ENCODE data around the gene ZMAT1.
A peak's percentile ranks its signal among the peaks of the same experiment; 100 is the strongest.
"Not testable (repeated sequence)": the region's sequence is repeated elsewhere in the genome, so short reads cannot be mapped to it uniquely, and the experiment has no call there.

The ZMAT1 gene

GRCh38 chrX:101931488-101932248 lies at the start of gene ZMAT1:
ZMAT1 (minus strand) TSS chrX:101932027; CDS start chrX:101932008, 19 bp downstream.
- Mint-ChIP-seq H3K27me3 (no peaks in the 10 kb centered on the region), H3K36me3 (peaks cover 4% of the 10 kb centered on the region)
- CTCF ChIA-PET = no interaction called here

GRCh38 chrX:101977106-101977505 lies 45.3 kb upstream of the ZMAT1 start:
- Mint-ChIP-seq H3K36me3 (no peaks in the 10 kb centered on the region), H3K27me3 (no peaks in the 10 kb centered on the region), H3K27ac (no peak overlapping the region), H3K4me1 (no peaks in the 10 kb centered on the region), H3K4me3 (no peak overlapping the region), H3K9me3 (no peaks in the 10 kb centered on the region)
- CTCF ChIA-PET = no interaction called here
- no peak for DNase-seq

More at GRCh38 chrX:101931488-101932248, at the start of gene ZMAT1:
- Mint-ChIP-seq H3K4me1 (peaks cover 11% of the 10 kb centered on the region), H3K4me3 (peak within 1 kb of the TSS; percentile 78), H3K9me3 (peaks cover 7% of the 10 kb centered on the region), H3K27ac (peak within 1 kb of the TSS; percentile 83)
- DNase-seq = peak; percentile 94

- Mint-ChIP-seq H3K4me1 (no peaks in the 10 kb centered on the region), H3K9me3 (no peaks in the 10 kb centered on the region), H3K27ac (no peak overlapping the region), H3K27me3 (no peaks in the 10 kb centered on the region), H3K36me3 (no peaks in the 10 kb centered on the region), H3K4me3 (no peak overlapping the region)
- CTCF ChIA-PET = no interaction called here
- DNase-seq = no peak
These were observed 41.2 kb upstream of the ZMAT1 start for GRCh38 chrX:101973066-101973465.

GRCh38 chrX:101964923-101965539 lies 33.2 kb upstream of the ZMAT1 start:
- H3K4me1 Mint-ChIP-seq, DNase-seq, H3K27me3 Mint-ChIP-seq, H3K4me3 Mint-ChIP-seq, H3K9me3 Mint-ChIP-seq, CTCF ChIA-PET, H3K27ac Mint-ChIP-seq, H3K36me3 Mint-ChIP-seq: not testable (repeated sequence)

- no peak overlapping the region for H3K27ac Mint-ChIP-seq
These were observed 26.3 kb upstream of the ZMAT1 start for GRCh38 chrX:101958139-101958538.

GRCh38 chrX:101957174-101957573 lies 25.3 kb upstream of the ZMAT1 start:
- no peaks in the 10 kb centered on the region for H3K36me3 Mint-ChIP-seq

More at GRCh38 chrX:101958139-101958538, 26.3 kb upstream of the ZMAT1 start:
- Mint-ChIP-seq H3K27me3 (no peaks in the 10 kb centered on the region), H3K36me3 (no peaks in the 10 kb centered on the region), H3K9me3 (peaks cover under 1% of the 10 kb centered on the region), H3K4me1 (no peaks in the 10 kb centered on the region), H3K4me3 (no peak overlapping the region)
- CTCF ChIA-PET = no interaction called here
- DNase-seq = no peak

GRCh38 chrX:101956556-101956955 lies 24.7 kb upstream of the ZMAT1 start:
- peaks cover 4% of the 10 kb centered on the region for H3K9me3 Mint-ChIP-seq
- CTCF ChIA-PET = no interaction called here

More at GRCh38 chrX:101957174-101957573, 25.3 kb upstream of the ZMAT1 start:
- Mint-ChIP-seq H3K27me3 (no peaks in the 10 kb centered on the region), H3K27ac (no peak overlapping the region), H3K9me3 (peaks cover 4% of the 10 kb centered on the region), H3K4me3 (no peak overlapping the region), H3K4me1 (no peaks in the 10 kb centered on the region)
- CTCF ChIA-PET = no interaction called here
- no peak for DNase-seq

GRCh38 chrX:101950581-101950980 lies 18.8 kb upstream of the ZMAT1 start:
- Mint-ChIP-seq H3K4me3 (no peak overlapping the region), H3K27me3 (no peaks in the 10 kb centered on the region), H3K27ac (no peak overlapping the region), H3K9me3 (peaks cover 4% of the 10 kb centered on the region), H3K4me1 (no peaks in the 10 kb centered on the region), H3K36me3 (no peaks in the 10 kb centered on the region)
- no peak for DNase-seq
- CTCF ChIA-PET = no interaction called here

More at GRCh38 chrX:101956556-101956955, 24.7 kb upstream of the ZMAT1 start:
- H3K27ac Mint-ChIP-seq = no peak overlapping the region
- H3K4me3 Mint-ChIP-seq = no peak overlapping the region
- no peaks in the 10 kb centered on the region for H3K27me3 Mint-ChIP-seq
- no peak for DNase-seq
- no peaks in the 10 kb centered on the region for H3K36me3 Mint-ChIP-seq
- H3K4me1 Mint-ChIP-seq = no peaks in the 10 kb centered on the region

- peak; percentile 21 for DNase-seq
- peak overlapping the region; percentile 83 for H3K27ac Mint-ChIP-seq
- no peaks in the 10 kb centered on the region for H3K27me3 Mint-ChIP-seq
- H3K9me3 Mint-ChIP-seq = peaks cover 7% of the 10 kb centered on the region
- H3K4me3 Mint-ChIP-seq = peak overlapping the region; percentile 71
- peaks cover 11% of the 10 kb centered on the region for H3K4me1 Mint-ChIP-seq
- peaks cover 4% of the 10 kb centered on the region for H3K36me3 Mint-ChIP-seq
- CTCF ChIA-PET = no interaction called here
These were observed 383 bp upstream of the ZMAT1 start for GRCh38 chrX:101932249-101932570.

GRCh38 chrX:101931136-101931487 lies 715 bp downstream of the ZMAT1 start:
- peaks cover 11% of the 10 kb centered on the region for H3K4me1 Mint-ChIP-seq
- H3K36me3 Mint-ChIP-seq = peaks cover 4% of the 10 kb centered on the region
- CTCF ChIA-PET = no interaction called here
- H3K27ac Mint-ChIP-seq = peak overlapping the region; percentile 71
- no peaks in the 10 kb centered on the region for H3K27me3 Mint-ChIP-seq
- peak overlapping the region; percentile 78 for H3K4me3 Mint-ChIP-seq
- DNase-seq = no peak
- peaks cover 7% of the 10 kb centered on the region for H3K9me3 Mint-ChIP-seq

GRCh38 chrX:101925733-101926132 lies 6.1 kb downstream of the ZMAT1 start:
- Mint-ChIP-seq H3K36me3 (no peaks in the 10 kb centered on the region), H3K27ac (no peak overlapping the region), H3K4me3 (no peak overlapping the region), H3K27me3 (no peaks in the 10 kb centered on the region), H3K4me1 (no peaks in the 10 kb centered on the region), H3K9me3 (no peaks in the 10 kb centered on the region)
- CTCF ChIA-PET = no interaction called here
- DNase-seq = no peak

- H3K36me3 Mint-ChIP-seq = no peaks in the 10 kb centered on the region
- CTCF ChIA-PET = no interaction called here
- no peak overlapping the region for H3K4me3 Mint-ChIP-seq
- H3K27me3 Mint-ChIP-seq = no peaks in the 10 kb centered on the region
- no peak overlapping the region for H3K27ac Mint-ChIP-seq
- DNase-seq = no peak
- peaks cover 2% of the 10 kb centered on the region for H3K9me3 Mint-ChIP-seq
- H3K4me1 Mint-ChIP-seq = no peaks in the 10 kb centered on the region
These were observed 13.1 kb downstream of the ZMAT1 start for GRCh38 chrX:101918751-101919150.

GRCh38 chrX:101906136-101906796 lies 25.6 kb downstream of the ZMAT1 start:
- Mint-ChIP-seq H3K27me3 (no peaks in the 10 kb centered on the region), H3K9me3 (peaks cover 7% of the 10 kb centered on the region), H3K4me1 (no peaks in the 10 kb centered on the region), H3K4me3 (no peak overlapping the region), H3K36me3 (no peaks in the 10 kb centered on the region), H3K27ac (no peak overlapping the region)
- CTCF ChIA-PET = no interaction called here
- no peak for DNase-seq

- no peak overlapping the region for H3K4me3 Mint-ChIP-seq
- DNase-seq = no peak
- no peaks in the 10 kb centered on the region for H3K4me1 Mint-ChIP-seq
- no peaks in the 10 kb centered on the region for H3K36me3 Mint-ChIP-seq
- CTCF ChIA-PET = no interaction called here
- no peak overlapping the region for H3K27ac Mint-ChIP-seq
- no peaks in the 10 kb centered on the region for H3K27me3 Mint-ChIP-seq
- H3K9me3 Mint-ChIP-seq = no peaks in the 10 kb centered on the region
These were observed 26.8 kb downstream of the ZMAT1 start for GRCh38 chrX:101904996-101905395.
